HepG2 (cell line): ENCODE data around the gene PLPP3. TPM values are rescaled to one million over a fixed set of nuclear protein-coding genes. Genes with fewer than 3 reads are reported as not detected.

Source experiments
- GABPA ChIP-seq, 2 experiments: IDR thresholded peaks; 2 replicates each; pipeline ENCODE4 v1.6.1; 2011 to 2016; ENCODE audit warnings: low read depth in 2 of 2, low read length in 1 of 2, missing biosample characterization in 1 of 2, missing genetic modification characterization in 1 of 2
- GLMP ChIP-seq: sonication (generic); formaldehyde crosslinking; IDR thresholded peaks from 2 replicates; pipeline ENCODE4 v1.9.0; 2021; ENCODE audit warnings: missing genetic modification reagents, mild to moderate bottlenecking, borderline replicate concordance
- PITX1 ChIP-seq: sonication (generic); formaldehyde crosslinking; IDR thresholded peaks from 2 replicates; pipeline ENCODE4 v1.5.1; 2020; ENCODE audit warnings: mild to moderate bottlenecking, missing genetic modification reagents
- POLR2AphosphoS2 ChIP-seq: IDR thresholded peaks from 2 replicates; pipeline ENCODE4 v1.6.1; 2011; ENCODE audit warnings: low read depth, low read length, improper control_type of control experiment
- ZMYM3 ChIP-seq: sonication (generic); formaldehyde crosslinking; IDR thresholded peaks from 2 replicates; pipeline ENCODE4 v1.5.1; 2020; ENCODE audit warnings: mild to moderate bottlenecking, missing genetic modification reagents
- ZNF101 ChIP-seq: sonication (generic); formaldehyde crosslinking; IDR thresholded peaks from 2 replicates; pipeline ENCODE4 v1.4.0; 2020; ENCODE audit warnings: mild to moderate bottlenecking, low read depth, missing genetic modification reagents, borderline replicate concordance
- ZNF18 ChIP-seq: sonication (generic); formaldehyde crosslinking; IDR thresholded peaks from 2 replicates; pipeline ENCODE4 v1.8.0; 2022; ENCODE audit warnings: mild to moderate bottlenecking, missing genetic modification reagents; ENCODE audit not compliant: insufficient replicate concordance
- ZNF513 ChIP-seq: sonication (generic); formaldehyde crosslinking; conservative IDR thresholded peaks from 2 replicates; pipeline ENCODE4 v1.5.0; 2020; ENCODE audit warnings: missing genetic modification reagents
- ZNF605 ChIP-seq: sonication (generic); formaldehyde crosslinking; IDR thresholded peaks from 2 replicates; pipeline ENCODE4 v1.8.0; 2022; ENCODE audit warnings: mild to moderate bottlenecking, missing genetic modification reagents
- ZNF770 ChIP-seq: sonication (generic); formaldehyde crosslinking; IDR thresholded peaks from 2 replicates; pipeline ENCODE4 v1.5.0; 2020; ENCODE audit warnings: mild to moderate bottlenecking, missing genetic modification reagents
- ZNF784 ChIP-seq: sonication (generic); formaldehyde crosslinking; IDR thresholded peaks from 2 replicates; pipeline ENCODE4 v1.5.1; 2020; ENCODE audit warnings: missing genetic modification reagents, mild to moderate bottlenecking, borderline replicate concordance
- ZNF816 ChIP-seq: sonication (generic); formaldehyde crosslinking; IDR thresholded peaks from 2 replicates; pipeline ENCODE4 v1.8.0; 2022; ENCODE audit warnings: missing genetic modification reagents, mild to moderate bottlenecking, borderline replicate concordance
- polyA plus RNA-seq, 8 experiments: library from polyadenylated mRNA; depleted of rRNA in 3 of 8; stranded (reverse) in 7 of 8; unstranded in 1 of 8; fragments of >200 nt; fragmentation: Illumina TruSeq in 4 of 8; extraction: Trizol in 4 of 8; gene quantifications; 2 replicates each; pipeline versions ENCODE4 v1.2.1 to v1.2.3, GENCODE V29; 2011 to 2016; ENCODE audit warnings: low read depth in 4 of 8, missing spikeins in 1 of 8, mixed read lengths in 1 of 8; ENCODE audit not compliant: insufficient read depth in 1 of 8
- total RNA-seq, 5 experiments: library from RNA; depleted of rRNA; stranded (reverse); fragments of >200 nt; fragmentation: Illumina TruSeq; extraction: Trizol; gene quantifications; 2 replicates each; pipeline ENCODE4 v1.2.3, GENCODE V29; 2016; ENCODE audit warnings: low read depth in 1 of 5
- TF ChIP-seq, protein P1 (sequence below): IDR thresholded peaks from 2 replicates; pipeline ENCODE4 v1.6.1; 2018; ENCODE audit warnings: missing genetic modification reagents

Gene PLPP3
- total and polyA plus RNA-seq, 2 of the 13 experiments (the other 11 are each of a cell fraction or from before 2014, with no cell fraction given): 49.7 to 65.8 TPM

- TF ChIP-seq ZNF770 (peak; percentile 10; the same call in 1 of the 2 replicates), PITX1 (CRISPR knock-in tag) (peak; percentile 49; the same call in 1 of the 2 replicates), GLMP (CRISPR knock-in tag) (no peak), GABPA (IDR thresholded peaks at IDR 0.05; ENCODE audit: low read depth, low read length) (no peak), GABPA (CRISPR knock-in tag; IDR thresholded peaks at IDR 0.05; ENCODE audit: low read depth) (no peak), ZNF816 (CRISPR knock-in tag) (0 out of 2 replicates have a peak, but pooled peaks have one; percentile 36), ZNF101 (no peak), ZNF784 (CRISPR knock-in tag) (no peak), POLR2AphosphoS2 (peak; percentile 50; the same call in 1 of the 2 replicates), ZNF513 (CRISPR knock-in tag) (0 out of 2 replicates have a peak, but pooled peaks have one; percentile 3), ZNF18 (CRISPR knock-in tag) (no peak), ZMYM3 (CRISPR knock-in tag) (0 out of 2 replicates have a peak, but pooled peaks have one; percentile 9), ZNF605 (CRISPR knock-in tag) (no peak)
- TF ChIP-seq, protein P1, sequence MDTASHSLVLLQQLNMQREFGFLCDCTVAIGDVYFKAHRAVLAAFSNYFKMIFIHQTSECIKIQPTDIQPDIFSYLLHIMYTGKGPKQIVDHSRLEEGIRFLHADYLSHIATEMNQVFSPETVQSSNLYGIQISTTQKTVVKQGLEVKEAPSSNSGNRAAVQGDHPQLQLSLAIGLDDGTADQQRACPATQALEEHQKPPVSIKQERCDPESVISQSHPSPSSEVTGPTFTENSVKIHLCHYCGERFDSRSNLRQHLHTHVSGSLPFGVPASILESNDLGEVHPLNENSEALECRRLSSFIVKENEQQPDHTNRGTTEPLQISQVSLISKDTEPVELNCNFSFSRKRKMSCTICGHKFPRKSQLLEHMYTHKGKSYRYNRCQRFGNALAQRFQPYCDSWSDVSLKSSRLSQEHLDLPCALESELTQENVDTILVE (CRISPR knock-in tag): no peak
Measured at GRCh38 chr1:56578963-56579875, at the start of gene PLPP3 (continued).
